Stomach smooth muscle (tissue), 2 donors: ENCODE data around the gene PDRG1.

Experiments
- H3K27ac ChIP-seq: one replicate; pipeline ENCODE4 v1.7.0; 2013; ENCODE audit warnings: mild to moderate bottlenecking, low read length, inconsistent platforms
- H3K27me3 ChIP-seq, 2 donors: one replicate each; pipeline ENCODE4 v1.7.0; 2013; ENCODE audit warnings: low read length in 2 of 2; ENCODE audit not compliant: insufficient read depth in 2 of 2, control insufficient read depth in 1 of 2
- H3K36me3 ChIP-seq, 2 donors: one replicate each; pipeline ENCODE4 v1.7.0; 2013; ENCODE audit warnings: low read length in 2 of 2; ENCODE audit not compliant: control insufficient read depth in 2 of 2, insufficient read depth in 2 of 2
- H3K4me1 ChIP-seq: one replicate; pipeline ENCODE4 v1.7.0; 2013; ENCODE audit warnings: low read length; ENCODE audit not compliant: control insufficient read depth, insufficient read depth
- H3K4me3 ChIP-seq, 2 donors: one replicate each; pipeline ENCODE4 v1.7.0; 2013; ENCODE audit warnings: low read length in 2 of 2
- H3K9ac ChIP-seq, 2 donors: one replicate each; pipeline ENCODE4 v1.7.0; 2013; ENCODE audit warnings: low read length in 2 of 2, mild to moderate bottlenecking in 1 of 2
- H3K9me3 ChIP-seq, 2 donors: one replicate each; pipeline ENCODE4 v1.7.0; 2013; ENCODE audit warnings: low read length in 2 of 2; ENCODE audit not compliant: control insufficient read depth in 2 of 2
- donor health status: healthy.
- donor health status: Pancreatic carcinoma.

PDRG1 gene

DNA sequence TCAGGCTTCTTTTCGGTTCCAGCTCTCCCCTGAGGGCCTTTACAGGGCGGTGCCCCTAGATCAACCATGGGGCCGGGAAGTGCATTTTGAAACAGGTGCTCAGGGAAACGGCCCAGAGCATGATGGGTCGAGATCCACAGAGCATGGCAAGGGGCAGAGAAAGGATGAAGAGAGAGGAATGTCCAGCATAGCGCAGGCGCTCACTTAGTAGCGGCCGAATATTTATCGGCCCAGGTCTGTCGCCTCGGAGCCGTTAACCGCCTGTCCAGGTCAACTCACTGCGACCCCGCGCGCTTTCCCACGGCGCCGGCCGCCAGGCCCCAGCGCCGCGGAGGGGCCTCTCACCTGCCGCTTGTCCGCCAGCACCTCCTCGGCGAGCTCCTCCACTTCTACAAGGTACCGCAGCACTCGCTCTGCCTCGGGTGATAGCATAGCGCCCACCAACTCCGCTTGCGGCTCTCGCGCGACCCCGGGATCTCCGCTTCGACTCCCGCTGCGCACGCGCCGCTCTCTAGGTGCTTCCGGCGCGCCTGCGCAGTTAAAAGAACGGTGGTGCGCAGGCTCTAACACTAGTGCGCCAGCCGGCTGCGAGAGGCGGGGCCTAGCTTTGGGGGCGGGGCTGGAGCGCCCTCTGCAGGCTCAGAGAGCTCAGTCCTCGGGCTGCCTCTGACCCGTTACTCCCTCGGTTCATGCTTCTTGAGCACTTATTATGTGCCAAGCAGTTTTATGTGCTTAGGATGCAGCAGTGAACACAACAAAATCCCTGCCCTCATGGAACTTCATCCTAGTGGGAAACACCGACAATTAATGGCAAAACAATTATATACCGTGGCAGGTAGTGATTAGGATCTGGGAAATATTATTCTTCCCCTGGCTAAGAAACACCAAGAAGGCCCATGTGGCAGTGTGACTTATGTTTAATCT, at the start of gene PDRG1:
Gene PDRG1 (minus strand): TSS at position 517 of the 924 bp plus-strand sequence. CDS start 85 bp downstream, at position 432.
- peaks cover 15% of the 10 kb centered on the region for H3K4me1 ChIP-seq
- H3K36me3 ChIP-seq = peaks cover 20 to 22% of the 10 kb centered on the region in 2 donors
- peaks cover 0 to 5% of the 10 kb centered on the region in 2 donors for H3K27me3 ChIP-seq
- H3K4me3 ChIP-seq = peak within 1 kb of the TSS; percentile 93 to 95
- H3K9me3 ChIP-seq = peaks cover 0 to 4% of the 10 kb centered on the region in 2 donors
- no peak within 1 kb of the TSS for H3K27ac ChIP-seq
- peak within 1 kb of the TSS; percentile 94 to 97 for H3K9ac ChIP-seq

DNA sequence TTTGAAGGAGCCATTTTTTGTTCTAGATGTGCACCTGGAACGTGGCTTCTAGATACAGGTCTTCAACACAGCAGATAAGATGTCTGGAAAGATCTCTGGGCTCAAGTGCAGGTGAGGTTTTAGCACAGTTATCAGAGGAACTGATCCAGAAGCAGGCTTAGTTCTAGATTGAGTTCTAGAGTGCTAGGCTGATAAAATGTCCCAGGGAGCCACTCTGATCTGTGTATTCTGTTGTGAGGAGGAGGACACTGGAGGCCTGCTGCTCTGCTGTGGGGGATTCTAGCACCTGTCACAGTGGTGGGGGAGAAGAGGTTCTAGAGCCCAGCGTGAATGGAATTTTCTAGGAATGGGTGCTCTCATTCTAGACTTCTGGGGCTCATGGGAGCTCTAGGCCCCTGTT, 46.4 kb upstream of the PDRG1 start:
- H3K9ac ChIP-seq = no peak overlapping the region
- no peaks in the 10 kb centered on the region for H3K36me3 ChIP-seq
- H3K4me3 ChIP-seq = no peak overlapping the region
- no peak overlapping the region for H3K27ac ChIP-seq
- no peaks in the 10 kb centered on the region for H3K9me3 ChIP-seq
- H3K4me1 ChIP-seq = no peaks in the 10 kb centered on the region
- H3K27me3 ChIP-seq = peaks cover 13 to 14% of the 10 kb centered on the region in 2 donors

- H3K27me3 ChIP-seq = peaks cover 13 to 14% of the 10 kb centered on the region in 2 donors
- no peak overlapping the region for H3K4me3 ChIP-seq
- H3K9me3 ChIP-seq = no peaks in the 10 kb centered on the region
Measured at GRCh38 chr20:31996996-31997395, 45.1 kb upstream of the PDRG1 start.

GRCh38 chr20:31992086-31992485, 40.2 kb upstream of the PDRG1 start:
- Histone ChIP-seq H3K27ac (no peak overlapping the region), H3K4me3 (no peak overlapping the region), H3K4me1 (no peaks in the 10 kb centered on the region), H3K27me3 (peaks cover 9 to 10% of the 10 kb centered on the region in 2 donors), H3K9me3 (no peaks in the 10 kb centered on the region), H3K36me3 (no peaks in the 10 kb centered on the region), H3K9ac (no peak overlapping the region)

More at GRCh38 chr20:31996996-31997395, 45.1 kb upstream of the PDRG1 start:
- Histone ChIP-seq H3K4me1 (no peaks in the 10 kb centered on the region), H3K36me3 (no peaks in the 10 kb centered on the region), H3K9ac (no peak overlapping the region), H3K27ac (no peak overlapping the region)

- Histone ChIP-seq H3K9me3 (no peaks in the 10 kb centered on the region), H3K27ac (no peak overlapping the region), H3K36me3 (no peaks in the 10 kb centered on the region), H3K4me3 (no peak overlapping the region), H3K9ac (no peak overlapping the region), H3K27me3 (peaks cover 5 to 7% of the 10 kb centered on the region in 2 donors), H3K4me1 (no peaks in the 10 kb centered on the region)
Measured at GRCh38 chr20:31991339-31991705, 39.5 kb upstream of the PDRG1 start.

DNA sequence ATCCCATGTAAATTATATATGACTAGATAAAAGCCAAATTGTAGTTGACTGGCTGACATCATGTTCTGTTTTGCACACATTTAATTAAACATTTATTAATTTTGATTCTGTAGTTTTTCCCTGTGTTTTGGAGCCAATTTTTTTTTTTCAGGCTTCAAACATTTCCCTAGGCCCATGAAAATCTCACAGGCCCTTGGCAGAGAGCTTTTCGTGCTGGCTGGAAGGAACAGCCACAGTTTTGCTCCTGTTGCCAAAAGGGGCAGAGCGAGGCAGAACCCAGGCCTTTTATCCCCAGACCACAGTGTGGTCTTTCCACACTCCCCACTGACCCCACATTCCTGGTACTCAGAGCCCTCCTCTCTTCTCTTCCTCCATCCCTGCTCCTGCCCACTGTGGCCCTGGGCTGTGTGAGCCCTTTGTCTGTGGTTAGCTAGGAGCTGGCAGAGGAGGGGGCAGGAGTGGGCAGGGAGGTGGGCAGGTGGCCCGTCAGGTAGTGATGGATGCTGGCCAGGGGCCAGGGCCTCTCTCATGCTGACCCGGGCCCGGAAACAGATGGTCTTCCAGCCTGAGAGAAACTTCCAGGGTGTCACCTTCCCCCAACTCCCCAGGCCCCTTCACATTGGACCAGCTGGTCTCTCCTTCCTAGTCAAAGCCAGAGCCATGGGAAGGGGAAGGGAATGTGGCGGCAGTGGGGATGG, 38.9 kb upstream of the PDRG1 start:
- Histone ChIP-seq H3K36me3 (no peaks in the 10 kb centered on the region), H3K9ac (no peak overlapping the region), H3K27ac (no peak overlapping the region), H3K9me3 (no peaks in the 10 kb centered on the region), H3K4me1 (no peaks in the 10 kb centered on the region), H3K4me3 (no peak overlapping the region), H3K27me3 (peaks cover 5 to 7% of the 10 kb centered on the region in 2 donors)

DNA sequence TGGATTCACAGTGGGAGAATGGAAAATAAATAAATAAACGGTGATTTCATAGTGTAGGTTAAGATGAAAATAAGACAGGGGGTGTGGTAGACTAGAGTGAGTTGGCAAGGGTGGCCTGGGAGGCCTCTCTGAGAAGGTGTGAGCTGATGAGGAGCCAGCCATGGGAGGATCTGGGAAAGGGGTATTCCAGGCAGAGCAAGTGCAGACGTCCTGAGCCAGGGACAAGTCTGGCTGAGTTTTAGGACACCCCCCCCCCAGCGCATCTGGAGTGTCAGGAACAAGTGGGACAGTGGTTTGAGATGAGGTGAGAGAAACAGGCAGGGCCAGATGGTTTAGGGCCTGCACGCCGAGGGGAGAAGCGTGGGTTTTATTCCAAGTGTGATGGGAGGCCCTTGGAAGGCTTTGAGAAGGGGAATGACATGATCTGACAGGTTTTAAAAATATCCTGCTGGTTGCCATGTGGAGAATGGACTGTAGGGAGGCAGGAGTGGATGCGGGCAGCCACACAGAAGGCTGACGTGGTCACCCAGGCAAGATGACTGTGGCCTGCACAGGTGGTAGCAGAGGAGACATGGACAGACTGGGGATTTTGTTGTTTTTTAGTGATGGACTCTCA, 37.3 kb upstream of the PDRG1 start:
- Histone ChIP-seq H3K36me3 (no peaks in the 10 kb centered on the region), H3K9ac (no peak overlapping the region), H3K4me3 (no peak overlapping the region), H3K27me3 (peaks cover 0 to 3% of the 10 kb centered on the region in 2 donors), H3K4me1 (no peaks in the 10 kb centered on the region), H3K9me3 (no peaks in the 10 kb centered on the region), H3K27ac (no peak overlapping the region)

DNA sequence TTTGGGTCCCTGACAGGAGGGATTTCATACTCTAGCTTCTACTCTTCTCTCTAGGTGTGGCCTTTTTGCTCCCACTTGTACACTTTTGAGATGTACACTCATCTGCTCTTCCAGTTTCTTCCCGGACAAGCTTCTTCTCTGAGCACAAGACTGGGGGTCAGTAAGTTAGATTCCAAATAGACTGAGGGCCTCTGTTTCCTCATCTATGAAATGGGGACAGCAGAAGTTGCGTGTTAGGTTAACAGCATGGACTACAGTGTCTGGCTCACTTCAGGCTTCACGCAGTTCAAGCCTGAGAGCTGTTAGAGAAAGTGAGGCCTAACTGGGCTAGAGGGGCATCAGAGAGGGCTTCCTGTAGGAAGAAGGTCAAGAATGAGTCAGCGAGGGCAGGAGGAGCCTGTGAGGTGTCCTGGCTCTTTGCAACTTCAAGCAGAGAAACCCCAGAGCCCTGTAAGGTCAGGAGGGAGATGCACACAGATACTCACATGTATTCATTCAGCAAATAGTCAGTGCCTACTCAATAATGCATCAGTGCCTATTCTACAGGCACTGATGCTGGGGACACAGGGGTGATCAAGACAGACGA, 36.7 kb upstream of the PDRG1 start:
- H3K4me3 ChIP-seq = no peak overlapping the region

DNA sequence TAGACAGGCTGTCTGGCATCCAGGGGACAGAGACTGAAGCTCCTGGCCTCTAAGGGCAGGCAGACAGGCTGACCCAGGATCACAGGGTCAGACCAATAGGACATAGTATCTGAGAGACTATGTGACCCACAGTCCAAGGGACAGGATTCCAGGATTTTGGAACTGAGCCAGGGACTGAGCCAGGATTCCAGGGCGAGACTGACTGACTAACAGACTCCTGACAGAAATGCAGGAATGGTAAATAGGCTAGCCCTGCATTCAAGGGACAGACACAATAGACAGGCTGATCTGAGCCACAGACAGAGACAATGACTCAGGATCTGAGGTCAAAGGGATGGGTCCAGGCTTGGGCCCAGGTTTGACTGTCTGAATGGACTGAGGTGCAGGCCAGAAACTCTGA, 35.9 kb upstream of the PDRG1 start:
- Histone ChIP-seq H3K9me3 (no peaks in the 10 kb centered on the region), H3K27me3 (peaks cover 0 to 4% of the 10 kb centered on the region in 2 donors), H3K36me3 (no peaks in the 10 kb centered on the region), H3K27ac (no peak overlapping the region), H3K4me1 (no peaks in the 10 kb centered on the region), H3K4me3 (no peak overlapping the region), H3K9ac (no peak overlapping the region)

More for the DNA sequence above, 36.7 kb upstream of the PDRG1 start:
- Histone ChIP-seq H3K9ac (no peak overlapping the region), H3K27ac (no peak overlapping the region), H3K27me3 (peaks cover 0 to 3% of the 10 kb centered on the region in 2 donors), H3K4me1 (no peaks in the 10 kb centered on the region), H3K9me3 (no peaks in the 10 kb centered on the region), H3K36me3 (no peaks in the 10 kb centered on the region)

DNA sequence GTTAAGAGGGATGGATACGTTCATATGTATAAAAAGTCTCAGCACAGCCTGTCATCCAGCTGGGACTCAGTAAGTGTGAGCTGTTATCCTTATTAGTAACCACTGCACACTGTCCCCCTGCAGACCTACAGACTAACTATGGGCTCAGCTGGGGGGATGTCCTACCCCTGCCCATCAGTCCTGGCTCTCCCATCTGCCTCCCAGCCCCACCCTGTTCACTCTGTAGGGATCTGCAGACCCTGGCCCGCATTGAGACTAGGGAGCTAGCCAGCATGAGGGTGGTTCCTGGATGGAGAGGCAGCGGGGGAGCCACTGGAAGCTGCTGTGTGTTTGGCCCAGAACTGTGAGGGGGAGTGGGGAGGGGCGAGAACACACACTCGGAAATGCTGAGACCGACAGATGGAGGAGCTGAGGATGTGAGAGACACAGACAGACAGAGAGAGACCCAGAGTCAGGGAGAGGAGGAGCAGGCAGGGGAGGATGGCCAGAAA, 33.2 kb upstream of the PDRG1 start:
- Histone ChIP-seq H3K4me3 (no peak overlapping the region), H3K9ac (no peak overlapping the region)

More for the DNA sequence above, 33.2 kb upstream of the PDRG1 start:
- H3K27me3 ChIP-seq = peaks cover 6 to 8% of the 10 kb centered on the region in 2 donors
- H3K4me1 ChIP-seq = no peaks in the 10 kb centered on the region
- no peaks in the 10 kb centered on the region for H3K36me3 ChIP-seq
- no peaks in the 10 kb centered on the region for H3K9me3 ChIP-seq
- no peak overlapping the region for H3K27ac ChIP-seq
